Ectodermal cell (in vitro differentiated cells): Measurements from ENCODE around the gene MED12L.
"Not testable (repeated sequence)": the region's sequence is repeated elsewhere in the genome, so short reads cannot be mapped to it uniquely, and the experiment has no call there.

Experiments
- H3K27ac ChIP-seq: 2 replicates; pipeline ENCODE4 v1.7.0; 2013; ENCODE audit warnings: mild to moderate bottlenecking, low read depth, low read length; ENCODE audit not compliant: insufficient read depth, poor library complexity, severe bottlenecking
- H3K27me3 ChIP-seq: 2 replicates; pipeline ENCODE4 v1.7.0; 2013; ENCODE audit warnings: mild to moderate bottlenecking, low read length; ENCODE audit not compliant: insufficient read depth, control insufficient read depth, poor library complexity, severe bottlenecking
- H3K36me3 ChIP-seq: one replicate; pipeline ENCODE4 v1.7.0; 2013; ENCODE audit warnings: low read length; ENCODE audit not compliant: control insufficient read depth, insufficient read depth
- H3K4me1 ChIP-seq: one replicate; pipeline ENCODE4 v1.7.0; 2013; ENCODE audit warnings: low read length; ENCODE audit not compliant: control insufficient read depth, insufficient read depth
- H3K4me3 ChIP-seq: 2 replicates; pipeline ENCODE4 v1.7.0; 2013; ENCODE audit warnings: low read depth, low read length, control low read depth; ENCODE audit not compliant: insufficient read depth
- H3K9me3 ChIP-seq: 2 replicates; pipeline ENCODE4 v1.7.0; 2013; ENCODE audit warnings: mild to moderate bottlenecking, low read length, moderate library complexity; ENCODE audit not compliant: control insufficient read depth
- WGBS, 2 experiments: methylation state at CpG; one replicate each; pipeline ENCODE4 v1.1.7; 2013; ENCODE audit warnings: missing lambda C conversion rate in 2 of 2; 5-methylcytosine and 5-hydroxymethylcytosine counted together

Gene MED12L

DNA sequence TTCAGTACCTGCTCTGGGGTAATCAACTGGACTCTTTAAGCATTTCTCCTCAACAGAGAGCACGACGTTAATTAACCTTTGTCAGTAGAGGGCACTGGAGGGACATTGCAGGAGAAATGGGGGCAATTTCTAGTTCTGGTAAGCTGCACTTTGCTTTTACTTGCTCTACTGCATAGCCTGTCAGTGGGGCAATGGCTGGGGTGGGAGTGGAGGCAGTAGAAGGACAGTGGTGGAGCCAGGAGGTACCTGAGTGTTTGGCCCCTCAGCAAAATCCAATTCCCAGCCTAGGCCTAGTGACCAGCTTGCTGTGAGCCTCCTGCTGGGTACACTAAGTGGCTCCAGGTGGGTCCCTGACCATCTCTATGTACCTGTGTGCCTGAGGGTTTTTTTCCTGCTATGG is 18.3 kb upstream of the MED12L start:
- Histone ChIP-seq H3K4me1 (no peaks in the 10 kb centered on the region), H3K36me3 (no peaks in the 10 kb centered on the region), H3K27ac (no peak overlapping the region), H3K9me3 (no peaks in the 10 kb centered on the region), H3K27me3 (no peaks in the 10 kb centered on the region), H3K4me3 (no peak overlapping the region)
- WGBS, 2 experiments, result 77 to 81% methylated on average over 2 of the region's 2 CpGs

GRCh38 chr3:151072842-151073241 is 12.6 kb upstream of the MED12L start:
- WGBS, 2 experiments, result 89 to 94% methylated on average over 6 to 7 of the region's 7 CpGs
- H3K4me3 ChIP-seq, H3K36me3 ChIP-seq, H3K27me3 ChIP-seq, H3K9me3 ChIP-seq, H3K4me1 ChIP-seq, H3K27ac ChIP-seq: not testable (repeated sequence)

DNA sequence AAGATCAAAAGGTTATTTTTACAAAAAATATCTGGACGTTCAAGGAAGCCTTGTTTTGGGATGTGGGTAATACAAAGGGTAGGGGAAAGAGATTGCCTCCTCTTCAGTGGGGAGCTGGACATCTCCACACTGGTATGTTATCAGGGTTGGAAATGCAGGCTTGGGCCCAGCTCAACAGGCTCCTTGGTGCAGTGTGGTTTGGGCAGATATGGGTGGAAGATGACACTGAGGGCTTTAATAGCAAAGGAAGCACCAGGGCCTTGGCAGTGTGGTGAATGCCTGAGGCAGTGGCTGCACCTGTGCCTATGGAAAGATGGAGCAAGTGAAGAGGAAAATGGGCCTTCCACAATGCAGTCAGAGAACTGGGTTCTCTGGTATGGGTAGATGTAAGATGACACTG is 11.2 kb upstream of the MED12L start:
- no peak overlapping the region for H3K27ac ChIP-seq
- WGBS, 2 experiments, result 87 to 94% methylated on average over 1 of the region's 1 CpG
- no peaks in the 10 kb centered on the region for H3K27me3 ChIP-seq
- peaks cover 5% of the 10 kb centered on the region for H3K4me1 ChIP-seq
- H3K9me3 ChIP-seq, result no peaks in the 10 kb centered on the region
- no peaks in the 10 kb centered on the region for H3K36me3 ChIP-seq
- H3K4me3 ChIP-seq, result no peak overlapping the region

DNA sequence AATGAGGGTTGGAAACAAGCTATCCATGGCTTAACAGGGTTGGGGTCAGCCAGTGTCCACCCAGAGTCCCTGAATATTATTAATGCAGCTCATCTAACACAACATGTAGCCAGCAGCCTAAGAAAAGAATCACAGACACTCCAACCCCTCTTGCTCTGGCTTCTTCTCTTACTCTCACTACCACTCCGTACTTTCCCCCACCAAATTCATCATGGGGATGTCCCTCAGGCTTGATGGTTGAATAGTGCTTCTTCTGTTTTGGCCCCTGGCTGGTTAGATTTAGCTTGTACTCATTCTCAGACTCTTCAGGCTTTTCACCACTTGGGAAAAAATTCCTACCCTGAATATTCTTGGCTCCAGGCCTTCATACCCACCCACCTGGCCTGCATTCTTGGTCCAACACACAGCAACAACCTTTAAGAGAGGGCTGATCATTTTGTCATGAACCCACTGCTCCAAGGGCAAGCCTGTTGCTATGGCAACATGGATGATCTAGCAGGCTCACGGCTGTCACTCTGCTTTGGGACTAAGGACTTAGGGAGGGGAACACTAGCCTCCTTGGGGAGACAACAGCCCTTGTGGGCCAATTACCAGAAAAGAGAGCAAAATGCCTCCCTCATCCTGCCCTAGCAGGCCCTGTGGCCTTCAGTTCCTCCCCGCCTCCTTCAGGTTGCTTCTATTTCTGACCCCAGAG is 9.4 kb upstream of the MED12L start:
- Histone ChIP-seq H3K9me3 (no peaks in the 10 kb centered on the region), H3K4me3 (no peak overlapping the region), H3K27me3 (no peaks in the 10 kb centered on the region), H3K36me3 (no peaks in the 10 kb centered on the region), H3K27ac (no peak overlapping the region), H3K4me1 (peaks cover 5% of the 10 kb centered on the region)
- WGBS, 2 experiments, result 80 to 81% methylated on average over 3 of the region's 3 CpGs

DNA sequence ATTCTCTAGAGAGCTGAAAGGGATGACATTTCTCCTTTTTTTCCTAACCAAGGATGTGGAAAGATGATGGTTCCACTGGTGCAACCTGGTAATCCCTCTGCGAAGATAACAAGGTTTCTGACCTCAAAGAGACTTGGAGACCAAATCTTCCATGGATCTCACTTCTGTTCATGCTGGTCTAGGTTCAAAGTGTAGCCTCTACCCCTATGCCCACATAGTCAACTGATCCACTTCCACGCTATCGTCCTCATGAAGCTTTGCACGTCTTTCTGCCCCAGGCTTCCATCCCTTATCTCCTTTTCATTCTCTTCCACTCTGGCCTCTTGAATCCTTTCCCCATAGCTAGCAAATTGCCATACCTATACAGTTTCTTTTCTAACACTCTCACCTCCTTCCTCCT is 8.8 kb upstream of the MED12L start:
- no peak overlapping the region for H3K27ac ChIP-seq
- H3K27me3 ChIP-seq, result no peaks in the 10 kb centered on the region
- 94 to 95% methylated on average over 4 of the region's 4 CpGs for WGBS, 2 experiments
- peaks cover 5% of the 10 kb centered on the region for H3K4me1 ChIP-seq
- no peaks in the 10 kb centered on the region for H3K36me3 ChIP-seq
- no peak overlapping the region for H3K4me3 ChIP-seq
- no peaks in the 10 kb centered on the region for H3K9me3 ChIP-seq

- 100% methylated on average over 1 of the region's 1 CpG for WGBS, 2 experiments
- H3K36me3 ChIP-seq, H3K9me3 ChIP-seq, H3K4me3 ChIP-seq, H3K27ac ChIP-seq, H3K27me3 ChIP-seq: not testable (repeated sequence)
- peaks cover 14% of the 10 kb centered on the region for H3K4me1 ChIP-seq
Measured at GRCh38 chr3:151081082-151081481, 4.4 kb upstream of the MED12L start.

- H3K27me3 ChIP-seq, result peaks cover 17% of the 10 kb centered on the region
Measured at GRCh38 chr3:151082880-151083838, 2.3 kb upstream of the MED12L start.

GRCh38 chr3:151084893-151085226 is 604 bp upstream of the MED12L start:
- whole genome bisulfite sequencing, 2 experiments, result 40 to 43% methylated on average over 14 of the region's 14 CpGs
- Histone ChIP-seq H3K36me3 (no peaks in the 10 kb centered on the region), H3K27ac (no peak overlapping the region), H3K27me3 (peaks cover 17% of the 10 kb centered on the region), H3K4me3 (peak overlapping the region; percentile 88), H3K9me3 (no peaks in the 10 kb centered on the region), H3K4me1 (peaks cover 11% of the 10 kb centered on the region)

More at GRCh38 chr3:151082880-151083838, 2.3 kb upstream of the MED12L start:
- Histone ChIP-seq H3K4me1 (peaks cover 11% of the 10 kb centered on the region), H3K27ac (no peak overlapping the region), H3K9me3 (no peaks in the 10 kb centered on the region), H3K36me3 (no peaks in the 10 kb centered on the region), H3K4me3 (no peak overlapping the region)
- WGBS, 2 experiments, result 45% methylated on average over 5 of the region's 5 CpGs

DNA sequence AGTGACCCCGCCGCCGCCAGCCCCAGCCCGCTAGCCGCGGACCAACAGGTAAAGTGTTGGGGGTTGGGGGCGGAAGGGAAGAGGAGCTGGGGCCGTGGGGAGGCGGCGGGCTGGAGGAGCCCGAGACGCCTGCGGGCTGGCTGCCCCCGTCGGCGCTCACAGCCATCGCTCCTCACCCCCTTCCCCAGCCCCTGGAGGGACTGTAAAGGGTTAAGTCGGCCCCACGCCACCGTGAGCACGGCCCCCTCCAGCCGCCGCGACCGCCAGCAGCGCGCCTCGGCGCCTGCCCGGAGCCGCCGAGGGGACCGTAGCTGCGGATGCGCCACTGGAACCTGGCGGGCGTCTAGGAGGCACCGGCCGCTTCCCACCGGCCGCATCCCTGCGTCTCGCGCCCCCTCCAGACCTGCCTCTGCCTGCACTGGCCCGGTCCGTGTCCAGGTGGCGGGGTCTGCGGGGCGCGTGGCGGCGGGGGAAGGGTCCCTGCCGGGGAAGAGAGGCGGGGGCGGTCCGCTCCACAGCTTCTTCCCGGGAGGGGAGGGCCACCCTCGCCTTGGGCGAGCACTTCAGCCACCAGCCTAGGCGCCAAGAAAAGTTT is 522 bp downstream of the MED12L start:
- Histone ChIP-seq H3K27me3 (peaks cover 17% of the 10 kb centered on the region), H3K9me3 (no peaks in the 10 kb centered on the region), H3K27ac (peak overlapping the region; percentile 44), H3K36me3 (no peaks in the 10 kb centered on the region), H3K4me1 (peaks cover 11% of the 10 kb centered on the region), H3K4me3 (peak overlapping the region; percentile 88)
- 0% methylated on average over 59 to 60 of the region's 60 CpGs for WGBS, 2 experiments
